Subcutaneous adipose tissue (tissue), 4 donors: Measurements from ENCODE around the gene UBE2K. TPM values are rescaled to one million over a fixed set of nuclear protein-coding genes. Genes with fewer than 3 reads are reported as not detected.

Source experiments
- CTCF ChIP-seq: fragments of 450-650 bp; IDR thresholded peaks from one replicate; pipeline ENCODE4 v1.5.1; 2016; ENCODE audit warnings: low read depth, mild to moderate bottlenecking, control low read depth, antibody characterized with exemption, moderate library complexity
- total RNA-seq, 4 donors: library from RNA; depleted of rRNA; stranded (reverse); fragments of >200 nt; gene quantifications; one replicate each; pipeline ENCODE4 v1.1.0, GENCODE V29; 2016

Gene UBE2K
- total RNA-seq, 4 donors from 2014 or later, result 25.8 to 44.3 (median 30.3) TPM

GRCh38 chr4:39814403-39815185 is 116.7 kb downstream of the UBE2K start:
- TF ChIP-seq CTCF, result no peak

GRCh38 chr4:39818646-39819045 is 120.7 kb downstream of the UBE2K start:
- no peak for TF ChIP-seq CTCF

- TF ChIP-seq CTCF, result no peak
These were observed 122.2 kb downstream of the UBE2K start for GRCh38 chr4:39820186-39820585.

GRCh38 chr4:39821951-39822350 is 124.0 kb downstream of the UBE2K start:
- no peak for TF ChIP-seq CTCF

- TF ChIP-seq CTCF, result no peak
These were observed 124.7 kb downstream of the UBE2K start for GRCh38 chr4:39822662-39823061.

GRCh38 chr4:39823191-39823590 is 125.3 kb downstream of the UBE2K start:
- no peak for TF ChIP-seq CTCF

- no peak for TF ChIP-seq CTCF
These were observed 127.2 kb downstream of the UBE2K start for GRCh38 chr4:39825090-39825489.
